Adrenal gland (tissue), 12 donors: ENCODE data around the gene BCDIN3D. TPM values are rescaled to one million over a fixed set of nuclear protein-coding genes. Genes with fewer than 3 reads are reported as not detected.

ENCODE experiments used
- DNase-seq, 7 donors: peaks; one replicate each; pipeline ENCODE4 v3.0.0-alpha.2; 2019 to 2020
- H3K27ac ChIP-seq, 5 donors: fragments of 200-600 bp; sonication (generic) in 4 of 5; 1 replicate in 3 of 5; 2 replicates in 2 of 5; pipeline versions ENCODE4 v1.5.1 to v1.8.0; 2016 to 2020; ENCODE audit warnings: mild to moderate bottlenecking in 1 of 5
- H3K27me3 ChIP-seq: fragments of 200-600 bp; 2 replicates; pipeline ENCODE4 v1.8.0; 2021
- H3K36me3 ChIP-seq, 2 donors: fragments of 200-600 bp; replicated peaks in 1 of 2; 1 replicate in 1 of 2; 2 replicates in 1 of 2; pipeline versions ENCODE4 v1.5.1 to v1.8.0; 2018 to 2022
- H3K4me1 ChIP-seq, 2 donors: fragments of 200-600 bp; replicated peaks in 1 of 2; 1 replicate in 1 of 2; 2 replicates in 1 of 2; pipeline versions ENCODE4 v1.5.1 to v1.8.0; 2018 to 2021
- H3K4me3 ChIP-seq, 4 donors: fragments of 200-600 bp; sonication (generic) in 3 of 4; one replicate each; pipeline ENCODE4 v1.5.1; 2016 to 2018
- H3K9me3 ChIP-seq, 3 donors: fragments of 200-600 bp; sonication (generic) in 1 of 3; replicated peaks in 1 of 3; 1 replicate in 2 of 3; 2 replicates in 1 of 3; pipeline versions ENCODE4 v1.5.1 to v1.8.0; 2016 to 2021
- POLR2A ChIP-seq, 2 donors: fragments of 450-650 bp; IDR thresholded peaks; one replicate each; pipeline ENCODE4 v1.6.1; 2017; ENCODE audit warnings: antibody characterized with exemption in 2 of 2, mild to moderate bottlenecking in 2 of 2, moderate library complexity in 1 of 2
- WGBS, 4 donors: extraction: QIAGEN DNeasy Blood & Tissue Kit in 2 of 4; methylation state at CpG; one replicate each; pipeline versions ENCODE4 v1.1.5 to v1.1.7; 2013 to 2017; 5-methylcytosine and 5-hydroxymethylcytosine counted together
- intact Hi-C, 2 donors: fragments of 100-400 bp; cut with DNase I; formaldehyde crosslinking; loops; one replicate each; pipeline versions ENCODE4 v1.14.1 to v1.15.0; 2022 to 2023
- polyA plus RNA-seq, 3 donors: library from polyadenylated mRNA; stranded (reverse); fragments of 200-250 nt in 2 of 3; fragments of 350-450 nt in 1 of 3; fragmentation: Illumina TruSeq in 1 of 3; extraction: RNeasy Lipid Tissue Mini Kit (QIAGEN cat#74804) in 1 of 3; gene quantifications; one replicate each; pipeline ENCODE4 v1.2.3, GENCODE V29; 2013 to 2014
- total RNA-seq, 9 donors: library from RNA; depleted of rRNA in 4 of 9; stranded (reverse); fragments of >200 nt in 4 of 9; fragments of 120-200 nt in 1 of 9; fragmentation: NEBNext Ultra II Directional in 1 of 9; extraction: Animal tissue kit (Norgen Biotek cat#: 25700) in 1 of 9; gene quantifications; one replicate each; pipeline versions ENCODE4 v1.1.0 to v1.2.4, GENCODE V29; 2013 to 2023
- TF ChIP-seq, protein P1 (sequence below), 6 experiments: fragments of 450-650 bp in 4 of 6; fragments of 200-600 bp in 2 of 6; sonication (generic) in 1 of 6; IDR thresholded peaks; 1 replicate in 5 of 6; 2 replicates in 1 of 6; pipeline versions ENCODE4 v1.5.1 to v1.8.0; 2016 to 2021; ENCODE audit warnings: antibody characterized with exemption in 6 of 6, mild to moderate bottlenecking in 2 of 6, moderate library complexity in 1 of 6
- donor health status: healthy with polysubstance abuse.
- donor health status: Bipolar disorder and iron deficiency.
- donor health status: DM: yes; HTN: yes; CAD: no.
- donor health status: DM: no; HTN: no; CAD: no.
- donor health status: DM: no; HTN: no; CAD: no.
- donor health status: DM: yes; HTN: yes; CAD: no.

BCDIN3D gene
- total and polyA plus RNA-seq, 12 donors, result 1.9 to 8.9 (median 4.8) TPM

DNA sequence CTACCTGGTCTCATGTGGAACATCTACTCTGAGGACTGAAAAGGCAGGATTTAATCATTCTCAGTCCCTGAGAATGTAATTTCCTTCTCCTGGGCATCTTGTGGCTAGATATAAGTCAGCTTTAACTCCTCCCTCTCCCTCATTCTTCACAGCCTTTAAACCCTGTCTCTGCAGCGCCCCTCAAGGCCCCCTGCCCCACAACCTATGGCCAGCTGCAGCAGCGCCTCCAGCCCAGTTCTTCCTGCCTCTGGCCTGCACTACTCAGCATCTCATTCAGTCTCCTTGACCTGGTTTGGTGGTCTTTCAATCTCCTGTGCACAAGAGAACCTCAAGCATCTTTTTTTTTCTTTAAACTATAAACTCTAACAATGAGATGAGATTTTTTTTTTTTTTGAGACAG is 44.0 kb downstream of the BCDIN3D start:
- H3K27me3 ChIP-seq, result no peaks in the 10 kb centered on the region
- H3K4me1 ChIP-seq, result peaks cover 0 to 7% of the 10 kb centered on the region in 2 donors
- DNase-seq, result no peak
- no peak overlapping the region for H3K27ac ChIP-seq
- no peak overlapping the region for H3K4me3 ChIP-seq
- no peak for TF ChIP-seq POLR2A (IDR thresholded peaks at IDR 0.05)
- TF ChIP-seq, protein P1, sequence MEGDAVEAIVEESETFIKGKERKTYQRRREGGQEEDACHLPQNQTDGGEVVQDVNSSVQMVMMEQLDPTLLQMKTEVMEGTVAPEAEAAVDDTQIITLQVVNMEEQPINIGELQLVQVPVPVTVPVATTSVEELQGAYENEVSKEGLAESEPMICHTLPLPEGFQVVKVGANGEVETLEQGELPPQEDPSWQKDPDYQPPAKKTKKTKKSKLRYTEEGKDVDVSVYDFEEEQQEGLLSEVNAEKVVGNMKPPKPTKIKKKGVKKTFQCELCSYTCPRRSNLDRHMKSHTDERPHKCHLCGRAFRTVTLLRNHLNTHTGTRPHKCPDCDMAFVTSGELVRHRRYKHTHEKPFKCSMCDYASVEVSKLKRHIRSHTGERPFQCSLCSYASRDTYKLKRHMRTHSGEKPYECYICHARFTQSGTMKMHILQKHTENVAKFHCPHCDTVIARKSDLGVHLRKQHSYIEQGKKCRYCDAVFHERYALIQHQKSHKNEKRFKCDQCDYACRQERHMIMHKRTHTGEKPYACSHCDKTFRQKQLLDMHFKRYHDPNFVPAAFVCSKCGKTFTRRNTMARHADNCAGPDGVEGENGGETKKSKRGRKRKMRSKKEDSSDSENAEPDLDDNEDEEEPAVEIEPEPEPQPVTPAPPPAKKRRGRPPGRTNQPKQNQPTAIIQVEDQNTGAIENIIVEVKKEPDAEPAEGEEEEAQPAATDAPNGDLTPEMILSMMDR (IDR thresholded peaks at IDR 0.05), result no peak
- intact Hi-C loops, result no loop called here
- 72 to 86% (median 79%) methylated on average over 2 of the region's 2 CpGs for WGBS, 4 donors
- H3K36me3 ChIP-seq, result peaks cover 0 to 93% of the 10 kb centered on the region in 2 donors
- no peaks in the 10 kb centered on the region for H3K9me3 ChIP-seq

DNA sequence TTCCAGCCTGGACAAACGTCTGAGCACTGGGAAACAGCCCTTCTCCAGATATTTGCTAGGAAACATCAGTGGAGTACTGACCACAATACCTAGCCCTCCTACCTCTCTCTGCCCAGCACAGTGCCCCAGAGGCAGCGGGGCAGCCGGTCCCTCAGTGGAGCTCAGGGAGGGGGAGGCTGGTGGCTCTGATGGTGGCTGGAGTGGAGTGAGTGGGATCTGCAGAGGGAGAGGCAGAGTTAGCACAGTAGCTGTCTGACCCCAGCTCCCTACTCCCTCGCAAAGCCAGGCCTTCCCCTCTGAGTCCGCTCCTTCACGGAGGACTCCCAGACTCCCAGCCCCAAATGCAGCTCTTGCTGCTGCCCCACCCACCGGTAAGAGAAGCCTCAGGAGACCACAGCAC is 44.7 kb downstream of the BCDIN3D start:
- no peaks in the 10 kb centered on the region for H3K9me3 ChIP-seq
- H3K36me3 ChIP-seq, result peaks cover 0 to 91% of the 10 kb centered on the region in 2 donors
- DNase-seq, result no peak
- peaks cover 0 to 7% of the 10 kb centered on the region in 2 donors for H3K4me1 ChIP-seq
- TF ChIP-seq, protein P1 (IDR thresholded peaks at IDR 0.05), result no peak
- no peak for TF ChIP-seq POLR2A (IDR thresholded peaks at IDR 0.05)
- H3K27ac ChIP-seq, result no peak overlapping the region
- H3K4me3 ChIP-seq, result no peak overlapping the region
- 81 to 90% (median 85%) methylated on average over 4 to 7 of the region's 7 CpGs for WGBS, 4 donors
- intact Hi-C loops, result no loop called here
- no peaks in the 10 kb centered on the region for H3K27me3 ChIP-seq

DNA sequence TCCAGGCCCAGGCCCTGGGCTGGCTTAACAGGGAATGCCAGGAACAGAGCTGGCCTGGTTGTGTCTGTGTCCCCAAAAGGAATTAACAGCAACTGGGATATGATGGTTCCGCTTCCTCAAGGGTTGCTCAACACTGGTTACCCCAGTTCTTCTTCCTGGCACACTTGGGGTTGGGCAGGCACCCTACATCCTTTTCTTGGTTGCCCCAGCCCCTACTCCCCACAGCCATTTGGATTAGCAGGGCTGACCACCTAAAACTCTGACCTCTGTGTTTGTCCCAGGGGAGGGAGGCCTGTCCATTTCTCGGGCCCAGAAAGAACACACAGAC is 45.5 kb downstream of the BCDIN3D start:
- peaks cover 0 to 90% of the 10 kb centered on the region in 2 donors for H3K36me3 ChIP-seq
- peaks cover 0 to 7% of the 10 kb centered on the region in 2 donors for H3K4me1 ChIP-seq

DNA sequence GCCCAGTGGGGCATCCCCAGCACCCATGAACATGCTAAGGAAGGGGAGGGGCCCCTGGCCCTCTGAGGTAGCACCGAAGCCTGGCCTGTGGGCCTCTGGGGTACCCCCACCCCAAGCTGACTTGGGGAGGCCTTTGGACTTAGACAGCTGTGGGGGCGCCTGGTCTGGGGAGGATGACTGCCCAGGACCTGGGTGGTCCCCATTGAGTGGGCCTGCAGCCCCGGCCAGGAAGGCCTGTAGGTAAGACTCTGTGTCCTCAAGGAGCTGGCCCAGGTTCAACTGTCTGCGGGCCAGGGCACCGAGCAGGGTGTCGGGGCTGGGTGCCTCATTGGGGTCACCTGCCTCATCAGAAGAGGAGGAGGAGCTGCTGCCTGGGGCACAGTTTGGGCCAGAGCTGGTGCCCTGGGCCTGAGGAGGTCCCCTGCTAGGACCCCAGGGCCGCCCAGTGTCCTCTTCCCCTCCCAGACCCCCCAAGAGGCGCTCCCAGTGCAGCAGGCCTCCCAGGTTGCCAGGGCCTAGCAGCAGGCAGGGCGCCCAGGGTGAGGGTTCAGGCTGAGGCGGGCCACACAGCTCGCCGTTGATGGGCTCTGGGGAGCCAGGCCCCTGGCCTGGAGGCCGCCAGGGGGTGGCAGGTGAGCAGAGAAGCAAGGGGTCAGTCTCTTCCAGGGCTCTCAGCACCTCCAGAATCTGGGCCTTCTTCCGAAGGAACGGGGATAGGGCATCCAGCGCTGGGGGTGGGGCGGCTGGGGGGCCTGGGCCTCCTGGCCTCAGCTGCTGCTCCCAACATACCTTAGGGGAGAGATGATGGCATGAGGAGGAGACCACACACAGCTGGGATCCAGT is 46.1 kb downstream of the BCDIN3D start:
- WGBS, 4 donors, result 88 to 93% (median 90%) methylated on average over 6 to 17 of the region's 17 CpGs
- no peak overlapping the region for H3K27ac ChIP-seq

More for the DNA sequence above, 45.5 kb downstream of the BCDIN3D start:
- no peaks in the 10 kb centered on the region for H3K9me3 ChIP-seq
- H3K4me3 ChIP-seq, result no peak overlapping the region
- intact Hi-C loops, result no loop called here
- H3K27ac ChIP-seq, result no peak overlapping the region
- no peak for DNase-seq
- no peak for TF ChIP-seq POLR2A (IDR thresholded peaks at IDR 0.05)
- TF ChIP-seq, protein P1 (IDR thresholded peaks at IDR 0.05), result no peak
- no peaks in the 10 kb centered on the region for H3K27me3 ChIP-seq
- 73 to 90% (median 80%) methylated on average over 2 of the region's 2 CpGs for WGBS, 4 donors

More for the DNA sequence above, 46.1 kb downstream of the BCDIN3D start:
- Histone ChIP-seq H3K36me3 (peaks cover 0 to 90% of the 10 kb centered on the region in 2 donors), H3K27me3 (no peaks in the 10 kb centered on the region), H3K4me3 (no peak overlapping the region), H3K9me3 (no peaks in the 10 kb centered on the region), H3K4me1 (peaks cover 0 to 7% of the 10 kb centered on the region in 2 donors)
- no peak for DNase-seq
- intact Hi-C loops, result no loop called here
- no peak for TF ChIP-seq POLR2A (IDR thresholded peaks at IDR 0.05)
- TF ChIP-seq, protein P1 (IDR thresholded peaks at IDR 0.05), result no peak
